GM21423 (cell line): ENCODE data around the gene MICALL2.

Source experiments
- ATAC-seq: cut with Tn5 transposase; IDR thresholded peaks from one replicate; pipeline ENCODE4 v1.9.1; 2021; ENCODE audit warnings: mild to moderate bottlenecking, moderate library complexity; ENCODE audit not compliant: unreplicated experiment

MICALL2 gene

GRCh38 chr7:1470901-1471300 lies 11.6 kb upstream of the MICALL2 start:
- ATAC-seq: no peak

GRCh38 chr7:1468643-1469298 lies 9.5 kb upstream of the MICALL2 start:
- no peak for ATAC-seq

- no peak for ATAC-seq
These were observed 8.9 kb upstream of the MICALL2 start for GRCh38 chr7:1468203-1468602.

GRCh38 chr7:1466524-1467271 lies 7.4 kb upstream of the MICALL2 start:
- ATAC-seq: no peak

- no peak for ATAC-seq
These were observed 5.4 kb upstream of the MICALL2 start for GRCh38 chr7:1464694-1465093.

GRCh38 chr7:1463676-1464223 lies 4.5 kb upstream of the MICALL2 start:
- ATAC-seq: no peak

- no peak for ATAC-seq
These were observed 2.5 kb upstream of the MICALL2 start for GRCh38 chr7:1461646-1462375.

GRCh38 chr7:1460821-1461645 lies 1.8 kb upstream of the MICALL2 start:
- no peak for ATAC-seq

- ATAC-seq: no peak
These were observed 900 bp upstream of the MICALL2 start for GRCh38 chr7:1459920-1460820.

- peak; percentile 92 for ATAC-seq
These were observed 232 bp upstream of the MICALL2 start for GRCh38 chr7:1459512-1459892.

- ATAC-seq: no peak
These were observed 1.2 kb downstream of the MICALL2 start for GRCh38 chr7:1457949-1458682.

GRCh38 chr7:1457059-1457948 lies 2.0 kb downstream of the MICALL2 start:
- no peak for ATAC-seq

- ATAC-seq: no peak
These were observed 3.3 kb downstream of the MICALL2 start for GRCh38 chr7:1455955-1456354.

GRCh38 chr7:1455241-1455939 lies 3.9 kb downstream of the MICALL2 start:
- ATAC-seq: no peak

- ATAC-seq: no peak
These were observed 4.7 kb downstream of the MICALL2 start for GRCh38 chr7:1454542-1454941.

GRCh38 chr7:1452205-1452604 lies 7.1 kb downstream of the MICALL2 start:
- no peak for ATAC-seq

GRCh38 chr7:1450987-1451386 lies 8.3 kb downstream of the MICALL2 start:
- no peak for ATAC-seq
